ENCODE results near the gene GALNS. TPM values are rescaled to one million over a fixed set of nuclear protein-coding genes. Genes with fewer than 3 reads are reported as not detected.
"Not testable (repeated sequence)": the region's sequence is repeated elsewhere in the genome, so short reads cannot be mapped to it uniquely, and the experiment has no call there.

The GALNS gene
- polyA plus RNA-seq, 3 donors, result 17.6 to 27.3 (median 26.8) TPM

GRCh38 chr16:88782454-88783390 is 74.0 kb downstream of the GALNS start:
- DNase-seq (ENCODE audit: extremely low read depth in 1 of 11, low read depth in 9 of 11, low spot score in 4 of 11), result no peak

GRCh38 chr16:88781140-88782077 is 75.3 kb downstream of the GALNS start:
- no peak for DNase-seq (ENCODE audit: extremely low read depth in 1 of 11, low read depth in 9 of 11, low spot score in 4 of 11)

- DNase-seq (ENCODE audit: extremely low read depth in 1 of 11, low read depth in 9 of 11, low spot score in 4 of 11), result no peak
Observed at GRCh38 chr16:88780142-88781062, 76.3 kb downstream of the GALNS start.

- DNase-seq (ENCODE audit: extremely low read depth in 1 of 11, low read depth in 9 of 11, low spot score in 4 of 11), result no peak
Observed at GRCh38 chr16:88779406-88780141, 77.2 kb downstream of the GALNS start.

- DNase-seq (ENCODE audit: extremely low read depth in 1 of 11, low read depth in 9 of 11, low spot score in 4 of 11), result no peak
Observed at GRCh38 chr16:88778541-88779065, 78.1 kb downstream of the GALNS start.

DNA sequence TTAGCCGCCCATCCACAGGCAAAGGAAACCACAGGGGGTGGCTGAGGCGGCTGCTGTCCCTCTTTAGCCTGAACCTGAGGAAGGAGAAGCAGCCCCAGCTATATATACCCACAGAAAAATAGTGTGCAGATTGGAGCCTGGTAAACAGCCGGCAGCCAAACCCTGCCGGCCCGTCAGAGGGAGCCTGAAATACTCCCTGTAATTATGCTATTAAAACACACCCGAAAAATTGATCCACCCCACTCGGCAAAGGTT is 78.5 kb downstream of the GALNS start:
- DNase-seq (ENCODE audit: extremely low read depth in 1 of 11, low read depth in 9 of 11, low spot score in 4 of 11), result no peak

- no peak for DNase-seq (ENCODE audit: extremely low read depth in 1 of 11, low read depth in 9 of 11, low spot score in 4 of 11)
Observed at GRCh38 chr16:88777471-88778270, 79.1 kb downstream of the GALNS start.

- no peak for DNase-seq (ENCODE audit: extremely low read depth in 1 of 11, low read depth in 9 of 11, low spot score in 4 of 11)
Observed at GRCh38 chr16:88775825-88776224, 80.9 kb downstream of the GALNS start.

DNA sequence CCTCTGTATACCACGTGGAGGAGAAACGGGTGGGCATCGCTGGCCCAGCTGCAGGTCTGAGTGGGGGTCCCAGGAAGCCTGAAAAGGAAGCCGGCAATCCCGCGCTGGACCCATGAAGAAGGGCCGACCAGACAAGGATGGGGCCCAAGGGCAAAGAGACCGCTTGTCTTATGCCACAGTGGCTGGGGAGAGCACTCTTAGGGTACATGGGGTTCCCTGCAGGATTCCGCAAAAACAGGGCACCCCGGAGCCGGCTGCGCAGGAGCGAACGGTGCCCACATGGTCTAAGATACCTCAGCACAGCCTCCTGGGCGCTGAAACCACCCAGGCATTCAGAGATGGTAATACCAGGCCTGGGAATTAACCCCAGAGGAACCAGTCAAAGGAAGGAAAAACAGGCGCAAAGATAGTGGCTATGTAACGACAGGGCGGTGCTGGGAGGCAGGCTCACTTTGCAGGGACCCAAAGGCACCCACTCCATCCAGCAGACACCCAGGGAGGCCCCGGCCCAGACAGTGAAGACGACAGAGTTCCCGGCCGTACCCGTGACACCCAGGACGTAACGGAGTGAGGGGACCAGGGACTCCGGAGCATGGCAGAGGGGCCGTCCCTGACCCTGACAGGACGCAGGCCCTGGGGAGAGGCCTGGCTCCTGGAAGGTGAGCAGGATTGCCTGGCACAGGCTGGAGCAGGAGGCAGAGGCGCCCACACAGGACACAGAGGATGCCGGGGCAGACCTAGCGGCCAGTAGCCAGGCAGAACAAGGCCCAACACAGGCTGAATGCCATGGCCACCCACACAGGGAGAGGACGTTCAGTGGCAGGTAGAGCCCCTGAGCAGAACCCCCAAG is 82.0 kb downstream of the GALNS start:
- DNase-seq (ENCODE audit: extremely low read depth in 1 of 11, low read depth in 9 of 11, low spot score in 4 of 11), result no peak

GRCh38 chr16:88773812-88774291 is 82.9 kb downstream of the GALNS start:
- DNase-seq (ENCODE audit: extremely low read depth in 1 of 11, low read depth in 9 of 11, low spot score in 4 of 11), result no peak

DNA sequence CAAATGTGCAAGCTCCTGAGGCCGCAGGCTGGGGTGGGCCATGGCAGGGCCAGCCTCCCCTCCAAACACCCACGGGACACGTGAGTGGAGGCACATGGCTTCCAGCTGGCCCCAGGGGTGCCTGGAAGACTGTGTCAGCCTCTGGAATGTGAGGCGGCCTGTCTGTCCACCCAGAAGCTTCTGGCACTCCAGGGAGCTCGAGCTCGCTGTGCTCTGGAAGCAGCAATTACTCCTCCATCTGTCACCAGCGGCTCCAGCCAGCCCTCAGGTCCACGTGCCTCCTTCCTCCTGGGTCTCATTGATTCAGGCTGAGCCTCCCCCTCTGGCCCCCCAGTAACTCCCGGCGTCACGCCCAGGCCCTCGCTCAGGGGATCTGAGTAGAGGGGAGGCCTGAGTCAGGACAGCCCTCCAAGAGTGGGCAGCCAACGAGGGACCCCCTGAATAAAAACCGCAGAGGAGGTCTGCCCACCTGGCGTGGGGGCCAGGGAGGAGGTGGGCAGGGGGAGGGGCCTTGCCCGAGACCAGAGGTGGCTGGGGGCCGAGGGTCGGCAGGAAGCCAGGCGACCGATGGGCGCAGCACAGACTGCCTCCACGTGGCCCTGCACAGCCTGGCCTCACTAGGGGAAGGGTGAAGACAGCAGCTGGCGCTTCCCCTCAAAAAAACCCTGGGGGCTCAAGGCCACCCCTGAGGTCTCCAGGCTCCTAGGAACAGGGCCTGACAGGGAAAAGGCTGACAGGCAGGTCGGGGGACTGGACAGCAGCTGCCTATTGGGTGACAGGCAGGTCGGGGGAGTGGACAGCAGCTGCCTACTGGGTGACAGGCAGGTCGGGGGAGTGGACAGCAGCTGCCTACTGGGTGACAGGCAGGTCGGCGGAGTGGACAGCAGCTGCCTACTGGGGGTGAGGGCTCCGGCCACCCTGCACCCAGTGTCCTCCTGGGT is 83.6 kb downstream of the GALNS start:
- DNase-seq (ENCODE audit: extremely low read depth in 1 of 11, low read depth in 9 of 11, low spot score in 4 of 11), result no peak

GRCh38 chr16:88771781-88772180 is 85.0 kb downstream of the GALNS start:
- DNase-seq (ENCODE audit: extremely low read depth in 1 of 11, low read depth in 9 of 11, low spot score in 4 of 11), result not testable (repeated sequence)

- DNase-seq (ENCODE audit: extremely low read depth in 1 of 11, low read depth in 9 of 11, low spot score in 4 of 11), result no peak
Observed at GRCh38 chr16:88771294-88771772, 85.4 kb downstream of the GALNS start.

GRCh38 chr16:88770461-88771293 is 86.1 kb downstream of the GALNS start:
- DNase-seq (ENCODE audit: extremely low read depth in 1 of 11, low read depth in 9 of 11, low spot score in 4 of 11), result peak in 9 of 11 donors; percentile 64 to 85 (median 73)

All from renal cortex interstitium (tissue), 11 donors.